ENCODE measurements around the gene CACNA1G.

DNA sequence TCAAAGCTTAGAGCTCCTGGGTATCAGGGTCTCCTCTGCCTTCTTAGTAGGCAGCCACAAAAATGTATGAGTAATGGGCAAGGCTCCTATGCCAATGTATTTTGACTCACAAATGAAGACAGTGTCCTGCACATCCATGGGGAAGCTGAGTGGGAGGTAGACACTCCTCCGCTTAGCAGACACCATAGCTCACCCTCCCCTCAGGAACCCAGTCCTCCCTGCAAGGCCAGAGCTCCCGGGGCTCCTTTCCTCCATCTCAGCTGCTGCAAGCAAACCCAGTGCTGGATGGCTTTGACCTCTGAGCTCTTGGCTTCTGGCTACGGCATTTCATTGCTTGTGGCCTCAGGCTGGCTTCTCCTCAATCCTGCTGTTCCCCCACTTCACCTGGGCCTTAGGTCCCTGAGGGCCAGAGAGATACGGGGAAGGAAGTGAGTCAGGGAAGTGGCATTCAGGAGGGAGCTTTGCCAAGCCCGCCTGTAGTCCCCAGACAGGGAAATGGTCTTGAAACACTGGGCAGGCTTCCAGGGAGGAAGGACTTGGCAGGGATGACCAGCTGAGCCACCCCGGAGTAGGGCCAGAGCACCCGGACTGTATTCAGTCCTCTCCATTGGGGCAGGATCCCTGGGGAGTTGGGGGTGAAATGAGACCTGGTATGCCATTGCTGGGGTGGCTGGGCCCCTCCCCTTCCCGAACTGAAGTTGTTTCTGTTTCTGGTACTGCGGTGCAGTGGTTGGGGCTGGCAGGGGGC, 78.6 kb downstream of the CACNA1G start:
- no peak for TF ChIP-seq POLR2A (IDR thresholded peaks at IDR 0.05)
- TF ChIP-seq, protein P1, sequence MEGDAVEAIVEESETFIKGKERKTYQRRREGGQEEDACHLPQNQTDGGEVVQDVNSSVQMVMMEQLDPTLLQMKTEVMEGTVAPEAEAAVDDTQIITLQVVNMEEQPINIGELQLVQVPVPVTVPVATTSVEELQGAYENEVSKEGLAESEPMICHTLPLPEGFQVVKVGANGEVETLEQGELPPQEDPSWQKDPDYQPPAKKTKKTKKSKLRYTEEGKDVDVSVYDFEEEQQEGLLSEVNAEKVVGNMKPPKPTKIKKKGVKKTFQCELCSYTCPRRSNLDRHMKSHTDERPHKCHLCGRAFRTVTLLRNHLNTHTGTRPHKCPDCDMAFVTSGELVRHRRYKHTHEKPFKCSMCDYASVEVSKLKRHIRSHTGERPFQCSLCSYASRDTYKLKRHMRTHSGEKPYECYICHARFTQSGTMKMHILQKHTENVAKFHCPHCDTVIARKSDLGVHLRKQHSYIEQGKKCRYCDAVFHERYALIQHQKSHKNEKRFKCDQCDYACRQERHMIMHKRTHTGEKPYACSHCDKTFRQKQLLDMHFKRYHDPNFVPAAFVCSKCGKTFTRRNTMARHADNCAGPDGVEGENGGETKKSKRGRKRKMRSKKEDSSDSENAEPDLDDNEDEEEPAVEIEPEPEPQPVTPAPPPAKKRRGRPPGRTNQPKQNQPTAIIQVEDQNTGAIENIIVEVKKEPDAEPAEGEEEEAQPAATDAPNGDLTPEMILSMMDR (IDR thresholded peaks at IDR 0.05) = no peak

Data from esophagus squamous epithelium (tissue), 4 donors.